HG03175 (cell line): ENCODE data around the gene NT5C2.

Source experiments
- ATAC-seq: cut with Tn5 transposase; IDR thresholded peaks from one replicate; pipeline ENCODE4 v1.9.1; 2021; ENCODE audit warnings: mild to moderate bottlenecking, moderate library complexity; ENCODE audit not compliant: unreplicated experiment

Gene NT5C2

GRCh38 chr10:103125323-103126267, 67.5 kb downstream of the NT5C2 start:
- ATAC-seq = peak; percentile 85

GRCh38 chr10:103124420-103125096, 68.5 kb downstream of the NT5C2 start:
- no peak for ATAC-seq

- no peak for ATAC-seq
Measured at GRCh38 chr10:103123282-103124024, 69.6 kb downstream of the NT5C2 start.

GRCh38 chr10:103120977-103121735, 71.9 kb downstream of the NT5C2 start:
- ATAC-seq = no peak

GRCh38 chr10:103120546-103120945, 72.5 kb downstream of the NT5C2 start:
- no peak for ATAC-seq

GRCh38 chr10:103117247-103117646, 75.8 kb downstream of the NT5C2 start:
- ATAC-seq = no peak

- ATAC-seq = no peak
Measured at GRCh38 chr10:103114876-103115275, 78.2 kb downstream of the NT5C2 start.

GRCh38 chr10:103111918-103112877, 80.9 kb downstream of the NT5C2 start:
- peak; percentile 72 for ATAC-seq

- ATAC-seq = peak; percentile 61
Measured at GRCh38 chr10:103111031-103111917, 81.8 kb downstream of the NT5C2 start.

GRCh38 chr10:103110407-103110806, 82.7 kb downstream of the NT5C2 start:
- no peak for ATAC-seq

GRCh38 chr10:103109821-103110220, 83.3 kb downstream of the NT5C2 start:
- ATAC-seq = no peak

GRCh38 chr10:103106539-103106938, 86.5 kb downstream of the NT5C2 start:
- ATAC-seq = no peak

- no peak for ATAC-seq
Measured at GRCh38 chr10:103105462-103105861, 87.6 kb downstream of the NT5C2 start.

- no peak for ATAC-seq
Measured at GRCh38 chr10:103104721-103105120, 88.4 kb downstream of the NT5C2 start.

GRCh38 chr10:103103989-103104388, 89.1 kb downstream of the NT5C2 start:
- no peak for ATAC-seq

- no peak for ATAC-seq
Measured at GRCh38 chr10:103102195-103102594, 90.9 kb downstream of the NT5C2 start.

- no peak for ATAC-seq
Measured at GRCh38 chr10:103100620-103101019, 92.5 kb downstream of the NT5C2 start.

- no peak for ATAC-seq
Measured at GRCh38 chr10:103098240-103098639, 94.8 kb downstream of the NT5C2 start.
